ENCODE measurements around the gene TBC1D8.

TBC1D8 gene

GRCh38 chr2:100999995-101000394, 151.2 kb downstream of the TBC1D8 start:
- no peak for DNase-seq (ENCODE audit: low read depth in 2 of 2)

DNA sequence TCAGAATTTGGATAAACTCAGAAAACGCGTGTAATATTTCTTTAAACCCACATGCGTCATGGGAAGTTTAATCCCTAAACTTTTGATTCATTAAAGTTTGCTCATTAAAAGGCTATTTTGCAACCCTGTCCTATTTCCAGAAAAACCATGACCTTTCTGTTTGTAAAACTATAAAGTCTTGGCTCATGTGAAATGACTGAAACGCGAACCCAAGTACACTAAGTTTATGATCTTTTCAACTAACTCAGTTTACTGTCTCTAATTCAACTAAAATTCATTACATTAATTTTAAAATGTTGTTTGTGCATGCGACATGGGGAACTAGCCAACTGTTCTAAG, 153.0 kb downstream of the TBC1D8 start:
- DNase-seq (ENCODE audit: low read depth in 2 of 2) = no peak

GRCh38 chr2:100997509-100998234, 153.5 kb downstream of the TBC1D8 start:
- no peak for DNase-seq (ENCODE audit: low read depth in 2 of 2)

DNA sequence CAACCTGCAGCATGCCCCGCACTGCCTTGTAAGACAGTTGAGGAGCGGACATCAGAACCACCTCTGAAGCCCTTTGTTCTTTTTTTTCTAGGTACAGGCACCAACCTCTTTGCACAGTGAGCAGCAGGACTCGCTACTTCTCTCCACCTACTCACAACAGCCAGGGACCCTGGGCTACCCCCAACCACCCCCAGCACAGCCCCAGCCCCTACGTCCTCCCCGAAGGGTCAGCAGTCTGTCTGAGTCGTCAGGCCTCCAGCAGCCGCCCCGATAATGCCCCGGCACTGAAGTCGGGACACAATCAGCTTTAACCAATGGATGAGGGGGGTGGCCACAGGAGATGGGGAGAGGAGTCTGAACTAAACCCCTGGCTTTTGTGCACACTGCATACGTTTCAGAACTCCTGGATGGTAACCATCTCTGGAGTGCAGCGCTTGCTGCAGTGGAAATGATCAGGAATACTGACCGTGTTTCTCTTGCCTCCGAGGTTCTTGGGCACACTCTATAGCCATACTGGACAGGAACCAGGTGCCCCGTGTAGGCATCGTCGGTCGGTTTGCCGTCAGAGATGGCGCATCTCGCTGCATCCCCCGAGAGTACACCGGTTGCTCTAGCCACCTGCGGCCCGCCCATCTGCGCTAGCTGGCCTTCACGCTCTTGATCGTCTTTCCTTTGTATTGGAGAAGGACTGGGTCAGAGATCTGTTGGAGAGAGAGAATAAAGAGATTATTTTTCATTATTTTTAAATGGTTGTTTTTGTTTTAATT, 155.7 kb downstream of the TBC1D8 start:
- DNase-seq (ENCODE audit: low read depth in 2 of 2) = no peak

DNA sequence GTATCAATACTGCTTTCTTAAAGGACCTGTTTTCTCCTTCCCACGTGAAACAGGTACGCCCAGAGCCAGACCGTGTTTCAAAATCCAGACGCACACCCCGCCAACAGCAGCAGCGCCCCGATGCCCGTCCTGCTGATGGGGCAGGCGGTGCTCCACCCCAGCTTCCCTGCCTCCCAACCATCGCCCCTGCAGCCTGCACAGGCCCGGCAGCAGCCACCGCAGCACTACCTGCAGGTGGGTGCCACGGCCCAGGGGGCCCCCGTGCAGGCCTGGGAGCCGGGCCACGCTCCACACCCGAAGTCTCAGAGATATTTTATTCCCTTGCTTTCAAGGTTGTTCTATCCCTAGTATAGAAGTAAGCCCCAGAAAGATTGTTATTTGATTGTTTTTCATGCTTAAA, 157.9 kb downstream of the TBC1D8 start:
- no peak for DNase-seq (ENCODE audit: low read depth in 2 of 2)

DNA sequence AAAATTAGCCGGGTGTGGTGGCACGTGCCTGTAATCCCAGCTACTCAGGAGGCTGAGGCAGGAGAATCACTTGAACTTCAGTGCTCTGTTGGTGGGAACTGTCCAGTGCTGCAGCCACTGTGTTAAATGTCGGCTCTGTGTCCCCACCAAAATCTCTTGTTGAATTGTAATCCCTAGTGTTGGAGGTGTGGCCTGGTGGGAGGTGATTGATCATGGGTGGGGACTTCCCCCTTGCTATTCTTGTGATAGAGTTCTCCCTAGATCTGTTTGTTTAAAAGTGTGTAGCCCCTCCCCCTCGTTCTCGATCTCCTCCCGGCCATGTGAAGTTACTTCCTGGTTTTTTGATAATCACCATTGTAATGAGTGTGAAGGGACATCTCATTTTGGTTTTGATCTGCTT, 158.9 kb downstream of the TBC1D8 start:
- no peak for DNase-seq (ENCODE audit: low read depth in 2 of 2)

DNA sequence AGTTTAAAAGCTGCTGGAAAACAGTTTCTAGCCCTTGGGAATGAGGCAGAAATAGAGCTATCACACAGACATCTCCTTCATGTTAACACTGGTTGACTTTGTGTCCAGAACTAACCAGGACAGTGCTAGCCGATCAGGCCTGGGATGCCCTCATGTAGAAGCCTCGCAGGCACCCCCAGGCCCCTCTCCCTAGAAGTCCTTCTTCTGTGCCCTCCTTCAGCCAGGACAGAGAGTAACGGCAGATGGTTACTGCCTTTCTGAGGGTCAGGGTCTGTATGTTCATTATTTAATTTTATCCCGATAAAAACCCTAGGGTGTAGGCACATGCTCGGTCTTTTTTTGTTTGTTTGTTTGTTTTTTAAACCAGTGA, 159.8 kb downstream of the TBC1D8 start:
- DNase-seq (ENCODE audit: low read depth in 2 of 2) = no peak

DNA sequence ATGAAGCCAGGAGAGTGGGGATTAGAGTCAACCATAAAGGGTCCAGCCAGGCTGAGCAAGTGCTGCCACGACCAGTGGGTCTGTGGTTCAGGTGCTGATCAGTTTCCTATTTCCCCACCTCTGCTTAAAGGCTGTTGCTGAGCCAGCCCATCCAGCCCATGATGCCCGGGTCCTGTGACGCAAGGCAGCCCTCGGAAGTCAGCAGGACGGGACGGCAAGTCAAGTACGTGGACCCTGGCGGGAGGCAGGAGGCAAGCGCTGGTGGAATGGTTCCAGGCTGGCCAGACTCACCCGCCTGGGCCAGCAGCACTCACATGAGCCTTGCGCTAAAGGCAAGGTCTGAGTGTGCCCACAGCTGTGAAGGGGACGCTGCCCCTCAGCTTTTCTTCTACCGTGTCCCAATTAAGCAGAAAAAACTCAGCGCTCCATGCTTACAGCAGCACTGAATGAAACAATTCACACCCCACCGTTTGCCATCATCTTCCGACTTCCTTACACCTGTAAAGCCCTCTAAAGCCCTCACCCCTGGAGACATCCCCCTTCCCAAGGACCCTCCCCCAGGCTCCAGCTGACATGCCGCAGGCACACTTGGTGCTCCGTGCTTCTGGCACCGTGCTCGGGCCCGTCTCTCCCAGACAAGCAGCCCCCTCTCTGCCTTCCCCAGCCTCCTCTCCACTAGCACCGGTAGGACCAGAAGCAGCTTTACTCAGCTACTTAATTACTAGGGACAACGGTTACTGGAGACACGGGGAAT, 160.4 kb downstream of the TBC1D8 start:
- DNase-seq (ENCODE audit: low read depth in 2 of 2) = no peak

DNA sequence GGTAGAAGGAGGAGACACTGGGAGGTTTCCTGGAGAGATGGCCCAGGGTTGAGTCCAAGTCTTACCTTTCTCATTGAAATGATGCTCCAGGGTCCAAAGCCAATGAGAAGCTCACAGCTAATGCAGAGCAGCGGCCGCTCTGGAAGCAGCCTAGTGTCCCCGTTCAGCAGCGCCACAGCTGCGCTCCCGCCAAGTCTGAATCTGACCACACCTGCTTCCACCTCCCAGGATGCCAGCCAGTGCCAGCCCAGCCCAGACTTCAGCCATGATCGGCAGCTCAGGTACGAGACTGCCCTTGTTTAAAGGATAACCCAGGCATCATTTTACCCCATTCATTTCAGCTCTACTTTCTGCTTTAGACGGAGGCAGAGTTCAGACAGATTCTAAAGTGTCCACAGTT, 161.0 kb downstream of the TBC1D8 start:
- DNase-seq (ENCODE audit: low read depth in 2 of 2) = no peak

GRCh38 chr2:100989666-100990065, 161.5 kb downstream of the TBC1D8 start:
- no peak for DNase-seq (ENCODE audit: low read depth in 2 of 2)

- DNase-seq (ENCODE audit: low read depth in 2 of 2) = no peak
Observed at GRCh38 chr2:100988630-100989417, 162.4 kb downstream of the TBC1D8 start.

- DNase-seq (ENCODE audit: low read depth in 2 of 2) = no peak
Observed at GRCh38 chr2:100987974-100988373, 163.2 kb downstream of the TBC1D8 start.

GRCh38 chr2:100987536-100987935, 163.6 kb downstream of the TBC1D8 start:
- no peak for DNase-seq (ENCODE audit: low read depth in 2 of 2)

DNA sequence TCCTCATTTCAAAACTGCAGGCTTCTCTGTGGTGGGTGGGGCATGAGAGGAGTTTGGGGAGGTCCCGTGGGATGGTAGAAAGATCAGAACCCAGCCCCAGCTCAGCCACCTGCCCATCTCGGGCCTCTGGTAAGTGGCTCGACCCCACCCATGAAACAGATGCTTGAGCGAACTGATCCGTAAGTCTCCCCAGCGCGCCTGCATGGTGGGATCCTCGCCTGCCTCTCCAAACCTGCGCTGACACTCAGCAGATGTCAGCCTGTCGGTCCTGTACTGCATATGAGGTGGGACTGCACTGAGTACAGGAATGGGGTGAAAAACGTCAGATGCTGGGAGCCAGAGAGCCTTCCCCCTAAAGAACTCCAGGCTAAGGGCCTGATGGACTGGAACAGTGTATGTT, 165.0 kb downstream of the TBC1D8 start:
- DNase-seq (ENCODE audit: low read depth in 2 of 2) = no peak

DNA sequence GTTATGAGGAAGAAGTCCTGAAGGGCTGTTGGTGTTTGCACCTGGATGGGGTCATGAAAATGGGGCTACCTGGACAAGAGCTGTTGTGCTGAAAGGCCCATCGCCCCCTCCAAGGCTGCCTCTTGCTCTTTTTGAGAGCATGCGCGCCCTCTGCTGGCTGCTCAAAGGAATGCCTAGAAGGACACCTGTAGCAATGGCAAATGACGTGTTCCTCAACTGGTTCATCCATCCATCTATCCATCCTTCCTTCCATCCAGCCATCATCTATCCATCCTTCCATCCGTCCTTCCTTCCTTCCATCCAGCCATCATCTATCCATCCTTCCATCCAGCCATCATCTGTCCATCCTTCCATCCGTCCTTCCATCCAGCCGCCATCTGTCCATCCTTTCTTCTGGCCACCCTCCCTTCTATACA, 166.3 kb downstream of the TBC1D8 start:
- no peak for DNase-seq (ENCODE audit: low read depth in 2 of 2)

GRCh38 chr2:100983684-100984310, 167.4 kb downstream of the TBC1D8 start:
- no peak for DNase-seq (ENCODE audit: low read depth in 2 of 2)

- DNase-seq (ENCODE audit: low read depth in 2 of 2) = no peak
Observed at GRCh38 chr2:100983201-100983600, 168.0 kb downstream of the TBC1D8 start.

DNA sequence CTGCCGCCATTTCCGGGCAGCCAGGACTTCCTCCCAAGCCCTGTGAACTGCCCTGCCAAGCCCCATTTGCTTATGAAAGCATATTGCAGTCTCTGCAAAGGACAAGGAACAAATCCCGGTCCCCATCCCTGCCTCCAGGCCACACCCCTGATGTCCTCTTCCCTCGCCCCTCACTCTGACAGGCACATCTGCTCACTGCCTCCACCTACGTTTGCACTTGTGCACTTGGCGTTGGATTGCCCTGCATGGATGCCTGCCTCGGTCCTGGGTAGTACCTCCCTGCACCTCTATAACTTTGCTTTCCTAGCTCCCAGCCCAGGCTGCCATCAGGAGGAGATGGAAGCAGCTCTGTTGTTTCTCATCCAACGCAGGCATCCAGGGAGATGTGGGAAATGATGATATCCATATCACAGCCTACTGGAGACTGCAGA, 168.7 kb downstream of the TBC1D8 start:
- DNase-seq (ENCODE audit: low read depth in 2 of 2) = no peak

- DNase-seq (ENCODE audit: low read depth in 2 of 2) = no peak
Observed at GRCh38 chr2:100981011-100981410, 170.2 kb downstream of the TBC1D8 start.

- no peak for DNase-seq (ENCODE audit: low read depth in 2 of 2)
Observed at GRCh38 chr2:100980046-100980445, 171.1 kb downstream of the TBC1D8 start.

- DNase-seq (ENCODE audit: low read depth in 2 of 2) = no peak
Observed at GRCh38 chr2:100978582-100979191, 172.5 kb downstream of the TBC1D8 start.

All from fibroblast of skin of left biceps (primary cell).